ENCODE measurements around the gene TANGO6. TPM values are rescaled to one million over a fixed set of nuclear protein-coding genes. Genes with fewer than 3 reads are reported as not detected.

TANGO6 gene
- total RNA-seq, 2 donors from 2014 or later = 37.3 to 55.4 TPM

- Histone ChIP-seq H3K27ac (no peak overlapping the region), H3K9me3 (no peaks in the 10 kb centered on the region), H3K4me1 (ENCODE audit: control insufficient read depth in 1 of 2, low read depth in 2 of 2) (no peaks in the 10 kb centered on the region), H3K36me3 (no peaks in the 10 kb centered on the region), H3K4me3 (no peak overlapping the region), H3K27me3 (replicated peaks; ENCODE audit: insufficient read depth) (no peaks in the 10 kb centered on the region)
- TF ChIP-seq CTCF (IDR thresholded peaks at IDR 0.05) = no peak
- DNase-seq (ENCODE audit: low spot score) (no peak), ATAC-seq (ENCODE audit: insufficient number of reproducible peaks, low FRiP score, low read depth) (no peak)
These were observed 171.5 kb downstream of the TANGO6 start for GRCh38 chr16:69014811-69015210.

GRCh38 chr16:69017036-69017783 lies 173.9 kb downstream of the TANGO6 start:
- no peak for ATAC-seq (ENCODE audit: insufficient number of reproducible peaks, low FRiP score, low read depth)
- Histone ChIP-seq H3K9me3 (no peaks in the 10 kb centered on the region), H3K4me3 (no peak overlapping the region), H3K36me3 (no peaks in the 10 kb centered on the region), H3K4me1 (ENCODE audit: control insufficient read depth in 1 of 2, low read depth in 2 of 2) (no peaks in the 10 kb centered on the region), H3K27me3 (replicated peaks; ENCODE audit: insufficient read depth) (no peaks in the 10 kb centered on the region), H3K27ac (no peak overlapping the region)
- no peak for DNase-seq (ENCODE audit: low spot score)
- TF ChIP-seq CTCF (IDR thresholded peaks at IDR 0.05) = no peak

GRCh38 chr16:69019811-69020210 lies 176.5 kb downstream of the TANGO6 start:
- H3K9me3 ChIP-seq = no peaks in the 10 kb centered on the region
- no peak for DNase-seq (ENCODE audit: low spot score)
- no peak for ATAC-seq (ENCODE audit: insufficient number of reproducible peaks, low FRiP score, low read depth)
- H3K4me3 ChIP-seq = no peak overlapping the region
- no peaks in the 10 kb centered on the region for H3K4me1 ChIP-seq (ENCODE audit: control insufficient read depth in 1 of 2, low read depth in 2 of 2)
- no peak overlapping the region for H3K27ac ChIP-seq
- H3K36me3 ChIP-seq = no peaks in the 10 kb centered on the region
- no peak for TF ChIP-seq CTCF (IDR thresholded peaks at IDR 0.05)
- no peaks in the 10 kb centered on the region for H3K27me3 ChIP-seq (replicated peaks; ENCODE audit: insufficient read depth)

- ATAC-seq (ENCODE audit: insufficient number of reproducible peaks, low FRiP score, low read depth) = no peak
- TF ChIP-seq CTCF (IDR thresholded peaks at IDR 0.05) = no peak
These were observed 185.8 kb downstream of the TANGO6 start for GRCh38 chr16:69029121-69029520.

GRCh38 chr16:69031877-69032301 lies 188.6 kb downstream of the TANGO6 start:
- Histone ChIP-seq H3K27ac (no peak overlapping the region), H3K9me3 (no peaks in the 10 kb centered on the region), H3K4me3 (no peak overlapping the region), H3K36me3 (no peaks in the 10 kb centered on the region), H3K4me1 (ENCODE audit: control insufficient read depth in 1 of 2, low read depth in 2 of 2) (peaks cover 8 to 16% of the 10 kb centered on the region in 2 donors), H3K27me3 (replicated peaks; ENCODE audit: insufficient read depth) (no peaks in the 10 kb centered on the region)
- ATAC-seq (ENCODE audit: insufficient number of reproducible peaks, low FRiP score, low read depth) (no peak), DNase-seq (ENCODE audit: low spot score) (no peak)
- no peak for TF ChIP-seq CTCF (IDR thresholded peaks at IDR 0.05)

More at GRCh38 chr16:69029121-69029520, 185.8 kb downstream of the TANGO6 start:
- Histone ChIP-seq H3K36me3 (peaks cover 4% of the 10 kb centered on the region), H3K4me1 (ENCODE audit: control insufficient read depth in 1 of 2, low read depth in 2 of 2) (no peaks in the 10 kb centered on the region), H3K27me3 (replicated peaks; ENCODE audit: insufficient read depth) (no peaks in the 10 kb centered on the region), H3K27ac (no peak overlapping the region), H3K9me3 (no peaks in the 10 kb centered on the region), H3K4me3 (no peak overlapping the region)
- no peak for DNase-seq (ENCODE audit: low spot score)
